ENCODE data around the gene SLC25A51. TPM values are rescaled to one million over a fixed set of nuclear protein-coding genes. Genes with fewer than 3 reads are reported as not detected.

The SLC25A51 gene
- total and polyA plus RNA-seq, 4 donors, result 3.8 to 24.4 (median 9.1) TPM

- TF ChIP-seq TAF1 (conservative IDR thresholded peaks at IDR 0.05) (no peak), HNF4A (conservative IDR thresholded peaks at IDR 0.05) (no peak)
Measured at GRCh38 chr9:37936965-37937364, 33.0 kb upstream of the SLC25A51 start (continued).

DNA sequence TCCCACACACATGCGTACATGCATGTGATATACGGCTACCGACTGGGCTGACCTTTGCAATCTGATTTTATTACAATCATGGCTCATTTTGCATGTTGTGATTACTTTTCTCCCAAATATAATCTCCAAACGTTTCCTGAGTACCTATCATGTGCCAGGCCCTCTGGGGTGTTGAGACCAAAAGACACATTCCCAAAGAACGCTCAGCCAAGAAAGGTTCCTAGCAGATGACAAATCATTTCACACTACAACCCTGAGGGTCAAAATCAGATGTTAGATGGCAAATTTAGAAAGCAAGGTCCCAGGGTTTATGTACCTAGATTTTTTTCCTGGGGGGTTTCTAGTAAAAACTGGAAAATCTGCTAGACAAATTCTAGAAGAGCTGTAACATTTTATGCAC is 32.4 kb upstream of the SLC25A51 start:
- H3K4me1 ChIP-seq (ENCODE audit: control insufficient read depth in 4 of 4, insufficient read depth in 4 of 4, low read length in 3 of 4), result peaks cover 0 to 14% (median 7%) of the 10 kb centered on the region in 4 donors
- no peak overlapping the region for H3K27ac ChIP-seq (ENCODE audit: low read depth in 1 of 2, low read length in 2 of 2)
- peaks cover 4 to 16% (median 10%) of the 10 kb centered on the region in 4 donors for H3K36me3 ChIP-seq (ENCODE audit: control insufficient read depth in 4 of 4, insufficient read depth in 3 of 4, low read depth in 1 of 4, low read length in 3 of 4)
- no peaks in the 10 kb centered on the region for H3K27me3 ChIP-seq (ENCODE audit: control insufficient read depth in 4 of 4, insufficient read depth in 4 of 4, low read length in 3 of 4)
- 87% methylated on average over 5 of the region's 5 CpGs for WGBS
- H3K9me3 ChIP-seq (ENCODE audit: control insufficient read depth in 4 of 4, low read length in 3 of 4), result no peaks in the 10 kb centered on the region
- TF ChIP-seq JUND (IDR thresholded peaks at IDR 0.05) (no peak), RAD21 (IDR thresholded peaks at IDR 0.05) (no peak), MAX (IDR thresholded peaks at IDR 0.05) (no peak), RXRA (IDR thresholded peaks at IDR 0.05) (no peak), EGR1 (IDR thresholded peaks at IDR 0.05; ENCODE audit: low read depth in 2 of 2) (no peak), HNF4A (conservative IDR thresholded peaks at IDR 0.05) (no peak)
- TF ChIP-seq, protein P1, sequence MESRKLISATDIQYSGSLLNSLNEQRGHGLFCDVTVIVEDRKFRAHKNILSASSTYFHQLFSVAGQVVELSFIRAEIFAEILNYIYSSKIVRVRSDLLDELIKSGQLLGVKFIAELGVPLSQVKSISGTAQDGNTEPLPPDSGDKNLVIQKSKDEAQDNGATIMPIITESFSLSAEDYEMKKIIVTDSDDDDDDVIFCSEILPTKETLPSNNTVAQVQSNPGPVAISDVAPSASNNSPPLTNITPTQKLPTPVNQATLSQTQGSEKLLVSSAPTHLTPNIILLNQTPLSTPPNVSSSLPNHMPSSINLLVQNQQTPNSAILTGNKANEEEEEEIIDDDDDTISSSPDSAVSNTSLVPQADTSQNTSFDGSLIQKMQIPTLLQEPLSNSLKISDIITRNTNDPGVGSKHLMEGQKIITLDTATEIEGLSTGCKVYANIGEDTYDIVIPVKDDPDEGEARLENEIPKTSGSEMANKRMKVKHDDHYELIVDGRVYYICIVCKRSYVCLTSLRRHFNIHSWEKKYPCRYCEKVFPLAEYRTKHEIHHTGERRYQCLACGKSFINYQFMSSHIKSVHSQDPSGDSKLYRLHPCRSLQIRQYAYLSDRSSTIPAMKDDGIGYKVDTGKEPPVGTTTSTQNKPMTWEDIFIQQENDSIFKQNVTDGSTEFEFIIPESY (IDR thresholded peaks at IDR 0.05), result no peak
- H3K9ac ChIP-seq (ENCODE audit: low read depth in 1 of 2, low read length in 2 of 2), result no peak overlapping the region
- DNase-seq (ENCODE audit: low spot score), result no peak
- no peak overlapping the region for H3K4me3 ChIP-seq (ENCODE audit: low read depth in 1 of 3, low read length in 3 of 3)

DNA sequence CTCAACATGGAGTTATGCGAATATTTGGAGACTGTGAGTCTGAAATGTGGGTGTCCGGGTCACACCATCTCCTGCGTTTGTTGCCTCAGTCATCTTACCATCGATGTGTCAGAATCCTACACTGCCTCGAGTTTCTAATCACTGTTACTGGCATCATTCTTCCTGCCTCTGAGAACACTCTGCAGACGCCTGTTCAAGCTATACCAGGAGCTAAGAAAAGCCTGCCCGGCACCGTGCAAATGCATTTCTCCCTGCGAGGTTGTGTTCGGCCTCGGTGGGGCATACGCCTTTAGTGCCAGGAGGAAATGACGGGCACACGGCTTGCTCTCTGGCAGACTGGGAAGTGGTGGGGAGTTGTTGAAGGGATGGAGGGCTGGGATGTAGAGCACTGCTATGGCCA is 31.2 kb upstream of the SLC25A51 start:
- H3K36me3 ChIP-seq (ENCODE audit: control insufficient read depth in 4 of 4, insufficient read depth in 3 of 4, low read depth in 1 of 4, low read length in 3 of 4), result peaks cover 3 to 11% (median 10%) of the 10 kb centered on the region in 4 donors
- no peaks in the 10 kb centered on the region for H3K27me3 ChIP-seq (ENCODE audit: control insufficient read depth in 4 of 4, insufficient read depth in 4 of 4, low read length in 3 of 4)
- peaks cover 0 to 5% (median 1%) of the 10 kb centered on the region in 4 donors for H3K4me1 ChIP-seq (ENCODE audit: control insufficient read depth in 4 of 4, insufficient read depth in 4 of 4, low read length in 3 of 4)
- no peak overlapping the region for H3K9ac ChIP-seq (ENCODE audit: low read depth in 1 of 2, low read length in 2 of 2)
- H3K27ac ChIP-seq (ENCODE audit: low read depth in 1 of 2, low read length in 2 of 2), result no peak overlapping the region
- no peak for DNase-seq (ENCODE audit: low spot score)
- WGBS, result 94% methylated on average over 14 of the region's 14 CpGs
- H3K4me3 ChIP-seq (ENCODE audit: low read depth in 1 of 3, low read length in 3 of 3), result no peak overlapping the region
- TF ChIP-seq NR2F2 (IDR thresholded peaks at IDR 0.05) (no peak), FOXA2 (IDR thresholded peaks at IDR 0.05) (no peak), YY1 (IDR thresholded peaks at IDR 0.05) (no peak), RAD21 (IDR thresholded peaks at IDR 0.05) (no peak), TAF1 (conservative IDR thresholded peaks at IDR 0.05) (no peak), MAX (IDR thresholded peaks at IDR 0.05) (no peak), HNF4G (IDR thresholded peaks at IDR 0.05) (no peak)
- TF ChIP-seq, protein P2, sequence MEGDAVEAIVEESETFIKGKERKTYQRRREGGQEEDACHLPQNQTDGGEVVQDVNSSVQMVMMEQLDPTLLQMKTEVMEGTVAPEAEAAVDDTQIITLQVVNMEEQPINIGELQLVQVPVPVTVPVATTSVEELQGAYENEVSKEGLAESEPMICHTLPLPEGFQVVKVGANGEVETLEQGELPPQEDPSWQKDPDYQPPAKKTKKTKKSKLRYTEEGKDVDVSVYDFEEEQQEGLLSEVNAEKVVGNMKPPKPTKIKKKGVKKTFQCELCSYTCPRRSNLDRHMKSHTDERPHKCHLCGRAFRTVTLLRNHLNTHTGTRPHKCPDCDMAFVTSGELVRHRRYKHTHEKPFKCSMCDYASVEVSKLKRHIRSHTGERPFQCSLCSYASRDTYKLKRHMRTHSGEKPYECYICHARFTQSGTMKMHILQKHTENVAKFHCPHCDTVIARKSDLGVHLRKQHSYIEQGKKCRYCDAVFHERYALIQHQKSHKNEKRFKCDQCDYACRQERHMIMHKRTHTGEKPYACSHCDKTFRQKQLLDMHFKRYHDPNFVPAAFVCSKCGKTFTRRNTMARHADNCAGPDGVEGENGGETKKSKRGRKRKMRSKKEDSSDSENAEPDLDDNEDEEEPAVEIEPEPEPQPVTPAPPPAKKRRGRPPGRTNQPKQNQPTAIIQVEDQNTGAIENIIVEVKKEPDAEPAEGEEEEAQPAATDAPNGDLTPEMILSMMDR (IDR thresholded peaks at IDR 0.05; ENCODE audit: low read depth, low read length, missing input control), result no peak
- no peaks in the 10 kb centered on the region for H3K9me3 ChIP-seq (ENCODE audit: control insufficient read depth in 4 of 4, low read length in 3 of 4)
